ENCODE results near the gene UBTD2.

DNA sequence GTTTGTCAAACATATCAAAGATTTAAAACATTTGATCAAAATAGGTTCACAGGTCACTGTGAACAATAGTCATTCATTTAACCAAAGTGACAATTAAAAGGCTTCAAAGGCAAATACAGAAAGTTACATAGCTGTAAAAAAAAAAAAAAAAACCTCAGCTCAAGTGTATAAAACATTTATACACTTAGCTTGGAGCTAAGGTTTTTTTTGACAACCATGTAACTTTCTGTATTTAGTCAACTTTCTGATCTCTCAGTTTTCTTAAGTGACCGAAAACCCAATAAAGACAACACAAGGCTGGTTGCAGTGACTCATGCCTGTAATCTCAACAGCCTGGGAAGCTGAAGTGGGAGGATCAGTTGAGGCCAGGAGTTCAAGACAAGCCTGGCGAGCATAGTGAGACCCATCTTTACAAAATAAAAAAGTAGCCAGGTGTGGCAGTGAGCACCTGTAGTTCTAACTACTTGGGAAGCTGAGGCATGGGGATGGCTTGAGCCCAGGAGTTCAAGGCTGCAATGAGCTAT, 16.4 kb upstream of the UBTD2 start:
- TF ChIP-seq, protein P1, sequence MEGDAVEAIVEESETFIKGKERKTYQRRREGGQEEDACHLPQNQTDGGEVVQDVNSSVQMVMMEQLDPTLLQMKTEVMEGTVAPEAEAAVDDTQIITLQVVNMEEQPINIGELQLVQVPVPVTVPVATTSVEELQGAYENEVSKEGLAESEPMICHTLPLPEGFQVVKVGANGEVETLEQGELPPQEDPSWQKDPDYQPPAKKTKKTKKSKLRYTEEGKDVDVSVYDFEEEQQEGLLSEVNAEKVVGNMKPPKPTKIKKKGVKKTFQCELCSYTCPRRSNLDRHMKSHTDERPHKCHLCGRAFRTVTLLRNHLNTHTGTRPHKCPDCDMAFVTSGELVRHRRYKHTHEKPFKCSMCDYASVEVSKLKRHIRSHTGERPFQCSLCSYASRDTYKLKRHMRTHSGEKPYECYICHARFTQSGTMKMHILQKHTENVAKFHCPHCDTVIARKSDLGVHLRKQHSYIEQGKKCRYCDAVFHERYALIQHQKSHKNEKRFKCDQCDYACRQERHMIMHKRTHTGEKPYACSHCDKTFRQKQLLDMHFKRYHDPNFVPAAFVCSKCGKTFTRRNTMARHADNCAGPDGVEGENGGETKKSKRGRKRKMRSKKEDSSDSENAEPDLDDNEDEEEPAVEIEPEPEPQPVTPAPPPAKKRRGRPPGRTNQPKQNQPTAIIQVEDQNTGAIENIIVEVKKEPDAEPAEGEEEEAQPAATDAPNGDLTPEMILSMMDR (IDR thresholded peaks at IDR 0.05), result no peak
- no peak for TF ChIP-seq EP300 (IDR thresholded peaks at IDR 0.05)
- no peak for TF ChIP-seq POLR2A (IDR thresholded peaks at IDR 0.05)

All from tibial nerve (tissue), 4 donors.